SK-N-SH (cell line): ENCODE data around the gene AOAH. TPM values are rescaled to one million over a fixed set of nuclear protein-coding genes. Genes with fewer than 3 reads are reported as not detected.

ENCODE experiments used
- CTCF ChIA-PET: fragments of 300-600, 350-600 bp; formaldehyde crosslinking; extraction: SDS; loops from one replicate; lab custom pipeline; 2021; lab: Yijun Ruan, JAX
- POLR2A ChIA-PET: fragments of 350-600 bp; sonication (Branson Sonifier 250); formaldehyde crosslinking; extraction: SDS; loops from one replicate; lab custom pipeline; 2020; ENCODE audit warnings: antibody characterized with exemption, inconsistent platforms; lab: Yijun Ruan, JAX
- DNase-seq: peaks from one replicate; pipeline ENCODE4 v3.0.0; 2012
- H2AFZ ChIP-seq: fragments of 200-600 bp; sonication (generic); 2 replicates; pipeline ENCODE4 v1.8.1; 2016; ENCODE audit warnings: antibody characterized with exemption, mild to moderate bottlenecking, low read depth
- H3F3A ChIP-seq: fragments of 200-600 bp; sonication (generic); replicated peaks from 2 replicates; pipeline ENCODE3; 2016; ENCODE audit warnings: antibody characterized with exemption, mild to moderate bottlenecking; ENCODE audit not compliant: insufficient read depth
- H3K27ac ChIP-seq, 2 experiments: fragments of 200-500 bp in 1 of 2; fragments of 200-600 bp in 1 of 2; sonication (Bioruptor generic) in 1 of 2; sonication (generic), shearing (Covaris generic) in 1 of 2; 2 replicates each; pipeline versions ENCODE4 v1.5.1 to v1.6.1; 2014 to 2016; ENCODE audit warnings: low read depth in 2 of 2, inconsistent platforms in 1 of 2, low read length in 1 of 2, mild to moderate bottlenecking in 1 of 2, mixed read lengths in 1 of 2
- H3K27me3 ChIP-seq: fragments of 200-600 bp; sonication (generic), shearing (Covaris generic); 2 replicates; pipeline ENCODE4 v1.6.1; 2016; ENCODE audit warnings: mixed run types; ENCODE audit not compliant: insufficient read depth
- H3K36me3 ChIP-seq, 2 experiments: fragments of 200-500 bp in 1 of 2; fragments of 200-600 bp in 1 of 2; sonication (Bioruptor generic) in 1 of 2; sonication (generic) in 1 of 2; replicated peaks in 1 of 2; 2 replicates each; pipeline versions ENCODE3 to v1.5.1; 2014 to 2016; ENCODE audit warnings: low read length in 1 of 2, mild to moderate bottlenecking in 1 of 2; ENCODE audit not compliant: insufficient read depth in 2 of 2, control insufficient read depth in 1 of 2
- H3K4me1 ChIP-seq, 2 experiments: fragments of 200-500 bp in 1 of 2; fragments of 200-600 bp in 1 of 2; sonication (Bioruptor generic) in 1 of 2; sonication (generic), shearing (Covaris generic) in 1 of 2; 2 replicates each; pipeline versions ENCODE4 v1.5.1 to v1.6.1; 2014 to 2016; ENCODE audit warnings: low read depth in 1 of 2, low read length in 1 of 2, mixed run types in 1 of 2; ENCODE audit not compliant: insufficient read depth in 2 of 2, control insufficient read depth in 1 of 2
- H3K4me2 ChIP-seq: fragments of 200-600 bp; sonication (generic), shearing (Covaris generic); 2 replicates; pipeline ENCODE4 v1.6.1; 2017; ENCODE audit warnings: mixed run types
- H3K4me3 ChIP-seq, 2 experiments: fragments of 200-500 bp in 1 of 2; fragments of 200-600 bp in 1 of 2; sonication (Bioruptor generic) in 1 of 2; sonication (generic), shearing (Covaris generic) in 1 of 2; 2 replicates each; pipeline versions ENCODE4 v1.5.1 to v1.8.1; 2014 to 2016; ENCODE audit warnings: low read depth in 2 of 2, inconsistent platforms in 1 of 2, low read length in 1 of 2, mild to moderate bottlenecking in 1 of 2, mixed read lengths in 1 of 2, moderate library complexity in 1 of 2
- H3K79me2 ChIP-seq: fragments of 200-600 bp; sonication (generic); 2 replicates; pipeline ENCODE4 v1.8.1; 2017; ENCODE audit warnings: mild to moderate bottlenecking; ENCODE audit not compliant: insufficient read depth
- H3K9ac ChIP-seq: fragments of 200-600 bp; sonication (generic); 2 replicates; pipeline ENCODE4 v1.6.1; 2017; ENCODE audit warnings: mixed run types
- H3K9me2 ChIP-seq: fragments of 200-600 bp; sonication (generic); 2 replicates; pipeline ENCODE4 v1.6.1; 2017; ENCODE audit warnings: mixed run types
- H3K9me3 ChIP-seq: fragments of 200-600 bp; sonication (generic); 2 replicates; pipeline ENCODE4 v1.6.1; 2017; ENCODE audit warnings: mixed run types, mild to moderate bottlenecking, moderate library complexity
- H4K20me1 ChIP-seq: fragments of 200-600 bp; sonication (generic); 2 replicates; pipeline ENCODE4 v1.6.1; 2017; ENCODE audit warnings: mild to moderate bottlenecking, mixed run types; ENCODE audit not compliant: insufficient read depth
- CHD2 ChIP-seq: fragments of 150-350 bp; IDR thresholded peaks from 2 replicates; pipeline ENCODE4 v1.6.1; 2018; ENCODE audit warnings: low read length; ENCODE audit not compliant: partially characterized antibody
- EP300 ChIP-seq, 2 experiments: IDR thresholded peaks; 2 replicates each; pipeline versions ENCODE4 v1.4.0 to v1.6.1; 2012; ENCODE audit warnings: borderline replicate concordance in 1 of 2, low read depth in 1 of 2, low read length in 1 of 2
- GABPA ChIP-seq: IDR thresholded peaks from 2 replicates; pipeline ENCODE4 v1.4.0; 2012; ENCODE audit warnings: low read depth, mild to moderate bottlenecking
- GATA2 ChIP-seq: sonication (generic); formaldehyde crosslinking; IDR thresholded peaks from 2 replicates; pipeline ENCODE4 v1.5.0; 2020; ENCODE audit warnings: mild to moderate bottlenecking, missing genetic modification reagents
- MEF2A ChIP-seq: IDR thresholded peaks from 2 replicates; pipeline ENCODE4 v1.4.0; 2012; ENCODE audit warnings: low read depth, borderline replicate concordance
- NFIC ChIP-seq: IDR thresholded peaks from 2 replicates; pipeline ENCODE4 v1.4.0; 2012; ENCODE audit warnings: borderline replicate concordance
- NRF1 ChIP-seq: IDR thresholded peaks from 2 replicates; pipeline ENCODE4 v1.6.1; 2012; ENCODE audit warnings: low read depth, mild to moderate bottlenecking, low read length
- POLR2AphosphoS5 ChIP-seq: IDR thresholded peaks from 2 replicates; pipeline ENCODE4 v1.6.1; 2012; ENCODE audit warnings: low read depth, low read length
- RFX5 ChIP-seq: IDR thresholded peaks from 2 replicates; pipeline ENCODE4 v1.6.1; 2012; ENCODE audit warnings: mild to moderate bottlenecking, improper control_type of control experiment, low read length
- RXRA ChIP-seq: IDR thresholded peaks from 2 replicates; pipeline ENCODE4 v1.4.0; 2012; ENCODE audit warnings: low read depth, mild to moderate bottlenecking, borderline replicate concordance
- SIN3A ChIP-seq: IDR thresholded peaks from 2 replicates; pipeline ENCODE4 v1.6.1; 2012; ENCODE audit warnings: low read depth, mild to moderate bottlenecking, low read length, moderate library complexity, borderline replicate concordance
- TCF12 ChIP-seq: IDR thresholded peaks from 2 replicates; pipeline ENCODE4 v1.4.0; 2012
- YY1 ChIP-seq: IDR thresholded peaks from 2 replicates; pipeline ENCODE4 v1.4.0; 2012; ENCODE audit warnings: low read depth, mild to moderate bottlenecking
- WGBS: methylation state at CpG from one replicate; pipeline ENCODE4 v1.1.6; 2017; ENCODE audit warnings: low lambda C conversion rate; 5-methylcytosine and 5-hydroxymethylcytosine counted together
- polyA plus RNA-seq, 3 experiments: library from polyadenylated mRNA; depleted of rRNA; stranded (reverse); fragments of >200 nt; gene quantifications; 2 replicates each; pipeline ENCODE4 v1.2.3, GENCODE V29; 2012
- TF ChIP-seq, protein P1 (sequence below): fragments of 150-350 bp; IDR thresholded peaks from 2 replicates; pipeline ENCODE4 v1.6.1; 2016; ENCODE audit warnings: mild to moderate bottlenecking, low read depth, low read length
- TF ChIP-seq, protein P2 (sequence below): fragments of 200-600 bp; sonication (generic); IDR thresholded peaks from 2 replicates; pipeline ENCODE4 v1.6.1; 2017; ENCODE audit warnings: antibody characterized with exemption, mild to moderate bottlenecking, moderate library complexity
- TF ChIP-seq, protein P3 (sequence below): IDR thresholded peaks from 2 replicates; pipeline ENCODE4; 2012
- TF ChIP-seq, protein P4 (sequence below): IDR thresholded peaks from 2 replicates; pipeline ENCODE4 v1.4.0; 2012; ENCODE audit warnings: low read depth

The AOAH gene
- polyA plus RNA-seq, 1 of the 3 experiments (the other 2 are of a cell fraction): not detected

DNA sequence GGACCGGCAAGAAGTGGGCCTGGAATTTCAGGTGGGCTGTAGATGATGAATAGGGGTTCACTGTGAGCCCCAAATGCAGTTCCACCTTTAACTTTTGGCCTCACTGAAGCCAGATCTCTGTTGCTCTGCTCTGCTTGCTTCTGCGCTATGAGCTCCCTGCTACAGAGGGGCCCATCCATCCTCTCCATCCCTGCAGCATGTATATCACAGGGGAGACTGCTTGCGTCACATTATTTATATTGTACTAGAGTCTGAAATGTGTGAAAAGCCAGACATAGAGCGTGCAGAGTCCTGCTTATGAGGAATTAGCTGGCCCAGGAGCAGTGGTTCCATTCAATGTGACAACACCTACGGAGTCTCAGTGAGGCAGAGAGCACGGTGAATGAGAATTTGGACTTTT lies 69.9 kb downstream of the AOAH start:
- H3K27ac ChIP-seq: no peak overlapping the region
- no peak overlapping the region for H3K9ac ChIP-seq
- peaks cover 12% of the 10 kb centered on the region for H3F3A ChIP-seq
- no peaks in the 10 kb centered on the region for H4K20me1 ChIP-seq
- no peaks in the 10 kb centered on the region for H3K36me3 ChIP-seq
- H2AFZ ChIP-seq: no peak overlapping the region
- H3K79me2 ChIP-seq: no peaks in the 10 kb centered on the region
- POLR2A ChIA-PET: no interaction called here
- WGBS: 72% methylated on average over 6 of the region's 6 CpGs
- H3K9me2 ChIP-seq: no peaks in the 10 kb centered on the region
- H3K9me3 ChIP-seq: no peaks in the 10 kb centered on the region
- no peak overlapping the region for H3K4me2 ChIP-seq
- CTCF ChIA-PET: interaction anchor here (0.7 to 2.3 kb wide), 3 partner anchors 24 to 167 kb away, joined by 3 to 6 read pairs (median 3); no protein-coding TSS in a partner anchor
- no peak for DNase-seq
- peaks cover 12% of the 10 kb centered on the region in 2 experiments for H3K4me1 ChIP-seq
- TF ChIP-seq RXRA (no peak), NRF1 (no peak), POLR2AphosphoS5 (no peak), RFX5 (no peak), MEF2A (no peak), YY1 (no peak), GATA2 (CRISPR knock-in tag) (no peak), CHD2 (no peak), GABPA (no peak), NFIC (no peak), EP300 (IDR thresholded peaks at IDR 0.05; ENCODE audit: borderline replicate concordance in 1 of 2, low read depth in 1 of 2, low read length in 1 of 2) (no peak), TCF12 (no peak), SIN3A (no peak)
- TF ChIP-seq, protein P1, sequence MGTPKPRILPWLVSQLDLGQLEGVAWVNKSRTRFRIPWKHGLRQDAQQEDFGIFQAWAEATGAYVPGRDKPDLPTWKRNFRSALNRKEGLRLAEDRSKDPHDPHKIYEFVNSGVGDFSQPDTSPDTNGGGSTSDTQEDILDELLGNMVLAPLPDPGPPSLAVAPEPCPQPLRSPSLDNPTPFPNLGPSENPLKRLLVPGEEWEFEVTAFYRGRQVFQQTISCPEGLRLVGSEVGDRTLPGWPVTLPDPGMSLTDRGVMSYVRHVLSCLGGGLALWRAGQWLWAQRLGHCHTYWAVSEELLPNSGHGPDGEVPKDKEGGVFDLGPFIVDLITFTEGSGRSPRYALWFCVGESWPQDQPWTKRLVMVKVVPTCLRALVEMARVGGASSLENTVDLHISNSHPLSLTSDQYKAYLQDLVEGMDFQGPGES: no peak
- TF ChIP-seq, protein P2, sequence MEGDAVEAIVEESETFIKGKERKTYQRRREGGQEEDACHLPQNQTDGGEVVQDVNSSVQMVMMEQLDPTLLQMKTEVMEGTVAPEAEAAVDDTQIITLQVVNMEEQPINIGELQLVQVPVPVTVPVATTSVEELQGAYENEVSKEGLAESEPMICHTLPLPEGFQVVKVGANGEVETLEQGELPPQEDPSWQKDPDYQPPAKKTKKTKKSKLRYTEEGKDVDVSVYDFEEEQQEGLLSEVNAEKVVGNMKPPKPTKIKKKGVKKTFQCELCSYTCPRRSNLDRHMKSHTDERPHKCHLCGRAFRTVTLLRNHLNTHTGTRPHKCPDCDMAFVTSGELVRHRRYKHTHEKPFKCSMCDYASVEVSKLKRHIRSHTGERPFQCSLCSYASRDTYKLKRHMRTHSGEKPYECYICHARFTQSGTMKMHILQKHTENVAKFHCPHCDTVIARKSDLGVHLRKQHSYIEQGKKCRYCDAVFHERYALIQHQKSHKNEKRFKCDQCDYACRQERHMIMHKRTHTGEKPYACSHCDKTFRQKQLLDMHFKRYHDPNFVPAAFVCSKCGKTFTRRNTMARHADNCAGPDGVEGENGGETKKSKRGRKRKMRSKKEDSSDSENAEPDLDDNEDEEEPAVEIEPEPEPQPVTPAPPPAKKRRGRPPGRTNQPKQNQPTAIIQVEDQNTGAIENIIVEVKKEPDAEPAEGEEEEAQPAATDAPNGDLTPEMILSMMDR: no peak
- TF ChIP-seq, protein P3, sequence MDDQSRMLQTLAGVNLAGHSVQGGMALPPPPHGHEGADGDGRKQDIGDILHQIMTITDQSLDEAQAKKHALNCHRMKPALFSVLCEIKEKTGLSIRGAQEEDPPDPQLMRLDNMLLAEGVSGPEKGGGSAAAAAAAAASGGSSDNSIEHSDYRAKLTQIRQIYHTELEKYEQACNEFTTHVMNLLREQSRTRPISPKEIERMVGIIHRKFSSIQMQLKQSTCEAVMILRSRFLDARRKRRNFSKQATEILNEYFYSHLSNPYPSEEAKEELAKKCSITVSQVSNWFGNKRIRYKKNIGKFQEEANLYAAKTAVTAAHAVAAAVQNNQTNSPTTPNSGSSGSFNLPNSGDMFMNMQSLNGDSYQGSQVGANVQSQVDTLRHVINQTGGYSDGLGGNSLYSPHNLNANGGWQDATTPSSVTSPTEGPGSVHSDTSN: no peak
- TF ChIP-seq, protein P4, sequence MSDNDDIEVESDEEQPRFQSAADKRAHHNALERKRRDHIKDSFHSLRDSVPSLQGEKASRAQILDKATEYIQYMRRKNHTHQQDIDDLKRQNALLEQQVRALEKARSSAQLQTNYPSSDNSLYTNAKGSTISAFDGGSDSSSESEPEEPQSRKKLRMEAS: no peak
- TF ChIP-seq, all 33 proteins: peak for 0
- Histone ChIP-seq H3K4me3 (no peak overlapping the region), H3K27me3 (no peaks in the 10 kb centered on the region)
